ENCODE measurements around the gene POLR1B.
"Not testable (repeated sequence)": the region's sequence is repeated elsewhere in the genome, so short reads cannot be mapped to it uniquely, and the experiment has no call there.

POLR1B gene

GRCh38 chr2:112540906-112541305, 1.4 kb upstream of the POLR1B start:
- no peak for DNase-seq (ENCODE audit: low read depth in 2 of 2)

- DNase-seq (ENCODE audit: low read depth in 2 of 2) = peak; percentile 50 to 55
Measured at GRCh38 chr2:112541315-112542122, 746 bp upstream of the POLR1B start.

DNA sequence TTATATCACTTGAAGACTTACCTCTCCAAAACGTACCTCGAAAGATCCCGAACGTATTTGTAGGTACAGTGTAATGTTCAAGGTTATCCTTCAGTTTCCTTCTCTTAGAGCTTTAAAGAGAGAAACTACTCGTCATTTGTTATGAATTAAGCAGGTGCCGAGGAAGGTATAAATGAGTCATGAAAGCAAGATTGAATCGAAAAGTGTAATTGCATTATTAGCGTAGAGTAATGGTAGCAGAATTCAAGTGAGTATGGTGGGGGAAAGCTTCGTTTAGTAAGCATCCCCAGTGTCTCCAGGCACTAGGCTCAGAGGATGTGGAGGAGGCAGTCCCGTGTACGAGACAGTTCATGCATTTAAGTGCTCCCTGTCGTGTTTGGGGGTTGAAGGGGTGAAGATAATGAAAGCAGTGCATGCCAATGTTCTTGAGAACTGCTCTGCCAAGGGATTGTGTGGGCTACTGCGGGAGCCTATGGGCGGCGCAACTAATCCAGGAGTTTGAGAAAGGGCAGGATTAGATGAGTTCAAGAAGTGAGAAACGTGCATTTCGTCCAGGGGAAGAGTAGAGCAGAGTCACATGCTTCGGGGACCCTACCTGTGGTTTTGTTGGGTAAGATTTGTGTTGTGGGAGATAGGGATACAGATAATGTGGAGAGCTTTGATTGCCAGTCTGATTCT, 858 bp downstream of the POLR1B start:
- DNase-seq (ENCODE audit: low read depth in 2 of 2) = no peak

DNA sequence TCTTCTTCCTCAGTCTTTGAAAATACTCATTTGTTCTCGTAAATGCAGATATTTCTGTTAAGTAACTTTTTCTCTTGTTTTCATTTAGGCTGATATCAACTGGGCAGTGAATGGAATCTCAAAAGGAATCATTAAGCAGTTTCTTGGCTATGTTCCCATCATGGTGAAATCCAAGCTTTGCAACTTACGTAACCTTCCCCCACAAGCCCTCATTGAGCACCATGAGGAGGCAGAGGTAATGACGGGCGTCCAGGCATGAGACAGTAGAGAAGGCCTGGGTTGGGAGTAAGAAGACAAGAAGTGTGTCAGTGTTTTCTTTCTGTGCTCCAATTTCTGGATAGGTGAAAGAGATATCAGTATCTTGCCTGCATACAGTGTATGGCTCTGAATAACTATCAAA, 5.1 kb downstream of the POLR1B start:
- no peak for DNase-seq (ENCODE audit: low read depth in 2 of 2)

DNA sequence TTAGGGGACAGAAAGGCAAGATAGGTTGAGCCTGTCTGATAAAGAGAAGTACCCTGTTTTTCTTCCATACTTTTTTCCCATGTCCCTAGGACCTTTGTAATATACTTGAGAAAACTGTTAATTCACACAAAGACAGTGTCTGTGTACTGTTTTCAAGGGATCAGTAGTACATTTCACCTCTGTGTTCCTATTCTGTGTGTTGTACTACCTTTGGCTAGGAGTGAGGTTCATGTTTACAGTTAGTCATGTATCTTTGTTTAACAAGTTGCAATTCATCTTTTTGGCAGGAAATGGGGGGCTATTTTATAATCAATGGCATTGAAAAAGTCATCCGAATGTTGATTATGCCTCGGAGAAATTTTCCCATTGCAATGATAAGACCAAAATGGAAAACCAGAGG, 6.7 kb downstream of the POLR1B start:
- no peak for DNase-seq (ENCODE audit: low read depth in 2 of 2)

DNA sequence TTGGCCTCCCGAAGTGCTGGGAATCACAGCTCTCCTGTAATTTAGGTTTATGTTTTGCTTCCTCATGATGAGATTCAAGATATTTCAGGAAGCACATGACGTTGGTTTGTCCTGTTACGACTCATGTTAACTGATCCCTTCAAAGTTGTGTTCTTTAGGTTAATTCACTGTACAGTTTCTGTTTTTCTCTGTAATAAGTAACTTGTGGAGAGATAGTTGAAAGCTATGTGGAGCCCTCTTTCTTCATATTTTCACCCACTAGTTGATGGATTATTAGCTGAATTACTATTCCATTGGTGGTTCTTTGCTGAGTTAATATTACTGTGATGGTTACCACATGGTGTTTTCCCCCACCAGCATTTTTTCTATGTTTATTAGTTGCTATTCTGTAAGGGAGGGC, 23.8 kb downstream of the POLR1B start:
- no peak for DNase-seq (ENCODE audit: low read depth in 2 of 2)

GRCh38 chr2:112566508-112566907, 24.2 kb downstream of the POLR1B start:
- DNase-seq (ENCODE audit: low read depth in 2 of 2) = not testable (repeated sequence)

DNA sequence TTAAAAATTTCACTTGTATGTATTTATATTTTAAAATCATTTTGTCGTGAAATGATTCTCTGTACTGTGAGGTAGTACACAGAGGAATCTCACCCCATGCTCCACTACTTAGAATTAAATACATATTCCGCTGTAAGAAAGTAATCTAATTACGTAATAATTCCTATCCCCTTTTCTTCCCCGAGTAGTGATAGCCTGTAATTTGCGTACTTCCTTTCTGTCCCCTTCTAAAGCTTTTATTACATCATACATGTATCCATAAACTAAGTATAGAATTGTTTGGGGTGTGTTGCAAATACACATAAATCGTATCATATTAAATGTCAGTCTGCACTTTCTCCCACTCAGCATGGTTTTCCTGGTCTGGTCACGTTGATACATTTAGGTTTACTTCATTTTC, 29.7 kb downstream of the POLR1B start:
- no peak for DNase-seq (ENCODE audit: low read depth in 2 of 2)

DNA sequence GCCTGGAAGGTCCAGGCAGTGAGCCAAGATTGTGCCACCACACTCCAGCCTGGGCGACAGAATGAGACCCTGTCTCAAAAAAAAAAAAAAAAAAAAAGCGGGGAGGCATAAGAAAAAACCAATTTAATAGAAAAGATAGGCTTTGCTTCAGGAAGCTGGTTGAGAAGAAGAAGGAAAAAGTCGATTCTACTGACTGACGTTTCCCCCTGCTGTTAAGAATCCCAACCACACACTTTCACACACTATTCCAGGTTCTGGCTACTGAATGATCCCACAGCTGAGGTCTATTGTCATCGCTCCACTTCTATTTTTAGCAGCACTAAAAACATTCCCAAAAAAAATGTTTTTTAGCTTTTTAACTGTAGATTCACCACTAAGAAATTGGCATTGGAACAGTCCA, 35.5 kb downstream of the POLR1B start:
- DNase-seq (ENCODE audit: low read depth in 2 of 2) = no peak

DNA sequence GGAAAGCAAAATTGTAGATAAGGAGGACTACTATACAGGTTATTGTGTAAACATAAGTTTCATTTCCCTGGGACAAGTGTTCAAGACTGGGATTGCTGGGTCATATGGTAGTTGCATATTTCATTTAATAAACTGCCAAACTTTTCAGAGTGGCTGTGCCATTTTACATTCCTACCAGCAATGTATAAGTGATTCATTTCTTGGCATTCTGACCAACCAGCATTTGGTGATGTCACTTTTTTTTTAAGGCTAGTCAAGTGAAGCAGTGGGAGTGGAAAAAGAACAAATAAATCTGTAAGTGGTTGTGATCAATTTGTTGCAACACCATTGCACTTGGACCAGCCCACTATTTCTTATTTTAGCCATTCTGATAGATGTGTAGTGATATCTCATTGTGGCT, 37.0 kb downstream of the POLR1B start:
- DNase-seq (ENCODE audit: low read depth in 2 of 2) = no peak

GRCh38 chr2:112580084-112580483, 37.8 kb downstream of the POLR1B start:
- DNase-seq (ENCODE audit: low read depth in 2 of 2) = no peak

GRCh38 chr2:112582314-112582746, 40.1 kb downstream of the POLR1B start:
- peak in 1 of 2 donors; percentile 26 for DNase-seq (ENCODE audit: low read depth in 2 of 2)

DNA sequence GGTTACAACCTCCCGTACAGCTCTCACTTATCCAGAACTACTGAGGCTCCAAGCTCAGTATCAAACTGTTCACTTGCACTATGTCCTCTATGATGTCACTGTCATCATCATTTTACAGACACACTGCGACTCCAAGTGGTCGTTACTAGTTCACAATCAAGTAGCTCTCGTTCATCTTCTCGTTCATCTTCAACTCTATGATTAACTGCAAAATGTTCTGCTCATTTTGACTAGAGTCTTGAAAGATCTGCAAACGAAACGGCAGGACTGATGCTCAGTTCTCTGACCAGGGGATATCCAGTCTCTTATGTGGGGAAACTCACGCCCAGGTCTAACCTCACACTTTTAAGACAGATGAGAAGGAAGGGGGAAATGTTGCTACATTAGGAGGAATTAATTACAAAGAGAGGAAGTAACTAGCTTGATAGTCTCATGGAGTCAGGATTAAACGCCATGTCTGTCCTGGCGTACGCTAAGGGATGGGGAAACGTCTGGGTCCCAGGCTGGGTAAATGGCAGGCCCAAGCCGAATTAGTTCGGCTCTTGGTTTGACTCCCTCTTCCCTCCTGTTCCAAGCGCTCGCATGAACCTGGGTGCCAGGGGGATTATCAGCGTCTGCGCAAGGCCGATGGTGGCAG, 41.4 kb downstream of the POLR1B start:
- DNase-seq (ENCODE audit: low read depth in 2 of 2) = peak in 1 of 2 donors; percentile 7

- DNase-seq (ENCODE audit: low read depth in 2 of 2) = peak; percentile 82 to 85
Measured at GRCh38 chr2:112584134-112584890, 42.0 kb downstream of the POLR1B start, which contains the start of gene CHCHD5. TSS of gene CHCHD5 (plus strand) at chr2:112584609. CDS start at chr2:112584648, 39 bp downstream.

DNA sequence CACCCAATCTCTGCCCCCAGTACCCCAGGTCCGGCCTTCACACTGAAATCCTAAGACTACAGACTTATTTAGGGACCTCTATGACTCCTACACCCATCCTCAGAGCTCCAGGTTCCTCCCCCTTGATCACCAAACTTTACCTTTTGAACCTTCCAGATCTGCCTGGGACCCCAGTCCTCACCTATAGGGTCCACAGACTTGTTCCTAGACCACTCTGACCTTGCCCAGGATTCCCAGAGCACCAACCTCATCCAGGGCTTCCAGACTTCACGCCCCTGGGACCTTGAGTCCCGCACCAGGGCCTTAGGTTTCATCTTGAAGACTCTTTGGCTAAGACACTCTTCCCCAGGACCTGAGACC, 42.6 kb downstream of the POLR1B start:
- DNase-seq (ENCODE audit: low read depth in 2 of 2) = no peak

DNA sequence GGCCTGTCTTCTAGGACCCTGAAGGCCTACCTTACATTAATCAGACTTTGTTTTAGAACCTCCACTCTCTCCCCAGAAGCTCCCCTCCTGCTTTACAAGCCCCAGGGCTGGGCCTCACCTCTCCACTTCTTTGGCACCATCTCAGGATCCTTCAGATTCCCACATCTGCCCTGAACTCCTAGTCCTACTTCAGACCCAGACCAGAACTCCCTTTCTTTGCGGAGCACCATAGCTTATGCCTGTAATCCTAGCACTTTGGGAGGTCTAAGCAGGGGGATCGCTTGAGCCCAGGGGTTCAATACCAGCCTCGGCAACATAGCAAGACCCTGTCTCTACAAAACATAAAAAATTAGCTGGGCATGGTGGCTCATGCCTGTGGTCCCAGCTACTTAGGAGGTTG, 43.1 kb downstream of the POLR1B start:
- DNase-seq (ENCODE audit: low read depth in 2 of 2) = no peak

GRCh38 chr2:112585873-112586464, 43.7 kb downstream of the POLR1B start:
- DNase-seq (ENCODE audit: low read depth in 2 of 2) = no peak

DNA sequence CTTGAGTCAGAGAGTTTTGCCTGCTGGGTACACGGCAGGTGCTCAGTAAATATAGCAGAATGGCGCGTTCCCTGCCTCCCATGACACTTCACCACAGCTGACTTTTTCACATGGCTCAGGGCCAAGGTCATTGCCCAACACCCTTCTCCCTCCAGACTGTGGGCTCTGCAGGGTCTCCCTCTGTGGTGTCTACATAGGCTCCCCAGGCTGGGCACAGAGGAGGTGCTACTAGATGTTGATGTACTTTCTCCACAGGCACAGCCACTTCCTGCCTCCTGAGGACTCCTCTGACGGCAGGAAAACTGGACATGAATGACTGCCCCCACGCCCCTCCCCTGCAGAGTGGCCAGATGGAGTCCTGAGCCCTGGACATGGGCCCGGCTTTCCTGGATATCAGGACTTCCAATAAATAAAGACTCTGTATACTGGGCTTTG, 46.4 kb downstream of the POLR1B start:
- DNase-seq (ENCODE audit: low read depth in 2 of 2) = no peak

GRCh38 chr2:112591413-112591812, 49.1 kb downstream of the POLR1B start:
- DNase-seq (ENCODE audit: low read depth in 2 of 2) = no peak

DNA sequence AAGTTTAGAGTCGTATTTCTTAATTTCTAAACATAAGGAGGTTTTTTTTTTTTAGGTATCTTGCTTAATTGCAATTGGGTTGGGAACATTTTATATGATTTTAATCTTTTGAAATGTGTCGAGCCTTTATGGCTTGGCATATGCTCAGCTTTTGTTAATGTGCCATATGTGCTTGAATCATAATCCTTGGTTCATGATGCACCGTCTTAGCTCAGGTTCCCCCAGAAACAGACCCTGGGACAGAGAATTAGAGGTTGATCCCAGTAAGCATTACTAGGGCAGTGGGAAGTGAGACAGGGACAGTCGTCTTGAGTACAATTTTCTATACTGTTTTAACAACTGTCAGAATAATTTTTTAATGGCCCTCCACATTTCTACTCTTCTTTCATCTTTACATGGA, 51.5 kb downstream of the POLR1B start:
- DNase-seq (ENCODE audit: low read depth in 2 of 2) = no peak

GRCh38 chr2:112597537-112598322, 55.5 kb downstream of the POLR1B start:
- no peak for DNase-seq (ENCODE audit: low read depth in 2 of 2)
